ENCODE results near the gene NR2F1-AS1. TPM values are rescaled to one million over a fixed set of nuclear protein-coding genes. Genes with fewer than 3 reads are reported as not detected.

Gene NR2F1-AS1
- total and polyA plus RNA-seq, 2 donors (not counting 3 experiments of a cell fraction or from before 2014, with no cell fraction given) = 4.2 to 13.8 TPM

- Histone ChIP-seq H2AFZ (ENCODE audit: low read depth, low read length) (no peak overlapping the region), H3K4me3 (replicated peaks in 1 of 3; ENCODE audit: insufficient read depth in 1 of 3, low read depth in 1 of 3, low read length in 3 of 3) (no peak overlapping the region), H3K4me1 (ENCODE audit: control insufficient read depth, extremely low read depth, insufficient read depth, low read length) (peaks cover 7% of the 10 kb centered on the region), H3K27me3 (ENCODE audit: control insufficient read depth in 2 of 2, insufficient read depth in 2 of 2, low read length in 2 of 2) (no peaks in the 10 kb centered on the region), H3K4me2 (ENCODE audit: insufficient read depth, low read length) (no peak overlapping the region), H3K36me3 (ENCODE audit: control insufficient read depth in 2 of 2, extremely low read depth in 1 of 2, insufficient read depth in 2 of 2, low read length in 2 of 2) (no peaks in the 10 kb centered on the region), H3K9me1 (replicated peaks; ENCODE audit: control insufficient read depth, extremely low read depth, insufficient read depth, low read length) (no peaks in the 10 kb centered on the region), H3K79me2 (ENCODE audit: control insufficient read depth, insufficient read depth, low read length) (no peaks in the 10 kb centered on the region), H3K9ac (replicated peaks; ENCODE audit: extremely low read depth, insufficient read depth, low read length) (no peak overlapping the region), H3K27ac (ENCODE audit: insufficient read depth, low read depth, low read length) (no peak overlapping the region), H4K20me1 (replicated peaks; ENCODE audit: control insufficient read depth, extremely low read depth, insufficient read depth, low read length) (no peaks in the 10 kb centered on the region), H3K9me3 (replicated peaks; ENCODE audit: control insufficient read depth, insufficient read depth, low read length) (no peaks in the 10 kb centered on the region)
- no TSS peak for BruUV-seq (replicated peaks)
- POLR2A ChIA-PET = no interaction called here
- CTCF ChIA-PET = interaction anchor here (0.7 kb wide), 1 partner anchor 16 kb away, joined by 3 read pairs; no protein-coding TSS in a partner anchor
- intact Hi-C loops (cut with micrococcal nuclease) (loop anchor here (5.0 kb wide), 1 partner anchor 94 kb away; no protein-coding TSS in a partner anchor), dilution Hi-C loops (cut with MboI; ENCODE audit: extremely low pct_ligation_motif_present, low sequenced_read_pairs) (no loop called here)
- DNase-seq (ENCODE audit: low read depth, low spot score) = no peak
- no peak for TF ChIP-seq EZH2 (IDR thresholded peaks at IDR 0.05; ENCODE audit: borderline replicate concordance, low read depth, low read length, severe bottlenecking)
- TF ChIP-seq CTCF (IDR thresholded peaks at IDR 0.05; ENCODE audit: extremely low read depth in 1 of 2, insufficient read depth in 1 of 2, low read depth in 1 of 2, low read length in 2 of 2) = no peak
- no peak for TF ChIP-seq MAX (IDR thresholded peaks at IDR 0.05; ENCODE audit: insufficient read depth, insufficient read length)
- no peak for TF ChIP-seq GATA2 (IDR thresholded peaks at IDR 0.05; ENCODE audit: insufficient read depth, insufficient read length, low read depth, low read length)
- TF ChIP-seq FOS (IDR thresholded peaks at IDR 0.05; ENCODE audit: borderline replicate concordance, insufficient read depth, low read length) = no peak
- TF ChIP-seq POLR2A (IDR thresholded peaks at IDR 0.05; ENCODE audit: low read depth, low read length) = no peak
- TF ChIP-seq JUN (IDR thresholded peaks at IDR 0.05; ENCODE audit: borderline replicate concordance, insufficient read depth, insufficient read length, low read depth) = no peak
- no peak for TF ChIP-seq MYC (IDR thresholded peaks at IDR 0.05; ENCODE audit: low read depth, low read length)
- no peak for TF ChIP-seq POLR2AphosphoS5 (IDR thresholded peaks at IDR 0.05; ENCODE audit: insufficient read depth, low read depth, low read length)
- FAIRE-seq = no peak
These were observed 42.1 kb upstream of the NR2F1-AS1 start for GRCh38 chr5:93623153-93623552.
